ENCODE measurements around the gene ABTB2.

GRCh38 chr11:34135439-34135838, 222.4 kb downstream of the ABTB2 start:
- TF ChIP-seq EZH2 (IDR thresholded peaks at IDR 0.05; ENCODE audit: insufficient read depth, poor library complexity, severe bottlenecking), result no peak
- no peak for TF ChIP-seq EZH2phosphoT487 (IDR thresholded peaks at IDR 0.05; ENCODE audit: insufficient read depth, low read depth)

All from GM23248 (cell line).